RWPE1 (cell line): ENCODE results near the gene RALGAPA1.

Source experiments
- CTCF ChIA-PET: fragments of 350-600 bp; sonication (Branson Sonifier 250); formaldehyde crosslinking; extraction: SDS; loops from one replicate; lab custom pipeline; 2021; lab: Yijun Ruan, JAX
- POLR2A ChIA-PET: fragments of 400-600 bp; formaldehyde crosslinking; extraction: SDS; loops from one replicate; lab custom pipeline; 2020; ENCODE audit warnings: antibody characterized with exemption; ENCODE audit not compliant: low non-redundant PET; lab: Yijun Ruan, JAX
- DNase-seq: peaks from one replicate; pipeline ENCODE4 v3.0.0; 2012; ENCODE audit warnings: low spot score
- H3K27ac ChIP-seq: fragments of 450-650 bp; 2 replicates; pipeline ENCODE4 v1.5.1; 2017
- CTCF ChIP-seq: fragments of 450-650 bp; conservative IDR thresholded peaks from 2 replicates; pipeline ENCODE4 v1.5.1; 2017; ENCODE audit warnings: low read depth, mild to moderate bottlenecking

RALGAPA1 gene

DNA sequence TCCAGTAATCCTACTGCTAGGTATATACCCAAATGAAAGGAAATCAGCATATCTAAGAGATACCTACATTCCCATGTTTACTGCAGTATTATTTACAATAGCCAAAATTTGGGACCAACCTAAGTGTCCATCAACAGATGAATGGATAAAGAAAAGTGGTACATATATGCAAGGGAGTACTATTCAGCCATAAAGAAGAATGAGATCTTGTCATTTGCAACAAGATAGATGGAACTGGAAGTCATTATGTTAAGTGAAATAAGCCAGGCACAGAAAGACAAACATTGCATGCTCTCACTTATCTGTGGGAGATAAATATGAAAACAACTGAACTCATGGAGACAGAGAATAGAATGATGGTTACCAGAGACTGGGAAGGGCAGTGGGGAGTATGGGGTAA lies 165.6 kb downstream of the RALGAPA1 start:
- CTCF ChIA-PET: no interaction called here
- H3K27ac ChIP-seq: no peak overlapping the region
- no peak for DNase-seq
- POLR2A ChIA-PET: no interaction called here
- no peak for TF ChIP-seq CTCF

DNA sequence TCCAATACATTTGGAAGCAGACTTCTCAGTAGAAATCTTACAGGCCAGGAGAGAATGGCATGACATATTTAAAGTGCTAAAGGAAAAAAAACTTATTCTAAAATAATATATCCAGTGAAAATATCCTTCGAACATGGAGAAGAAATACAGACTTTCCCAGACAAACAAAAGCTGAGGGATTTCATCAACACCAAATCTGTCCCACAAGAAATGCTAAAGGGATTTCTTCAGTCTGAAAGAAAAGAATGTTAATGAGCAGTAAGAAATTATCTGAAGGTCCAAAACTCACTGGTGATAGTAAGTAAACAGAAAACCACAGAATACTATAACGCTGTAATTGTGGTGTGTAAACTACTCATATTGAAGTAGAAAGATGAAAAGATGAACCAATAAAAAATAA lies 171.2 kb downstream of the RALGAPA1 start:
- POLR2A ChIA-PET: no interaction called here
- TF ChIP-seq CTCF: no peak
- CTCF ChIA-PET: no interaction called here
- DNase-seq: no peak
- no peak overlapping the region for H3K27ac ChIP-seq

- ChIA-PET CTCF (no interaction called here), POLR2A (no interaction called here)
- no peak overlapping the region for H3K27ac ChIP-seq
- no peak for DNase-seq
- no peak for TF ChIP-seq CTCF
Observed at GRCh38 chr14:35637269-35637668, 171.8 kb downstream of the RALGAPA1 start.

- POLR2A ChIA-PET: no interaction called here
- CTCF ChIA-PET: interaction anchor here (0.5 to 0.6 kb wide), 2 partner anchors 21 to 24 kb away, joined by 4 read pairs; no protein-coding TSS in a partner anchor
- no peak for TF ChIP-seq CTCF
- DNase-seq: no peak
- no peak overlapping the region for H3K27ac ChIP-seq
Observed at GRCh38 chr14:35632676-35633075, 176.4 kb downstream of the RALGAPA1 start.

DNA sequence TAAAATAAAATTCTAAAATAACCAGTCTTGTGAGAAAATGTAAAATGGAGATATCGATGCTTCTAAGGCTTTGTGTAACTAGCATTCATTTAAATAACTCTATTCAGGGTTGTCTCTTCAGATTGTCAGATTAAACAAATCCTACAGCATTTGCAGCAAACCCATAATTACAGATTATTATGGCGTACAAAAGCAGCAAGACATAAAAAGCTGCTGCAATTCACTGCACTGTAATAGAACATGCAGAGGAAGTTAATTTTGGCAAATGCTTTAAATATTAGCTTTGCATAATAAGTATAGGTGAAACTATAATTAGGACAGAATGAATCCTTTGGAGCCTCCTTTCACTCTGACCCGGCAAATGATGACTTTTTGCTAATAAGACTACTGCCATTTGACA lies 176.8 kb downstream of the RALGAPA1 start:
- CTCF ChIA-PET: interaction anchor here (0.5 to 0.6 kb wide), 3 partner anchors 21 to 99 kb away, joined by 4 to 5 read pairs (median 4); no protein-coding TSS in a partner anchor
- POLR2A ChIA-PET: no interaction called here
- H3K27ac ChIP-seq: no peak overlapping the region
- DNase-seq: no peak
- TF ChIP-seq CTCF: no peak

GRCh38 chr14:35631071-35631805 lies 177.9 kb downstream of the RALGAPA1 start:
- ChIA-PET POLR2A (no interaction called here), CTCF (interaction anchor here (0.6 kb wide), 1 partner anchor 716 kb away, joined by 3 read pairs; no protein-coding TSS in a partner anchor)
- no peak for DNase-seq
- no peak overlapping the region for H3K27ac ChIP-seq
- no peak for TF ChIP-seq CTCF
